Activated CD8-positive, alpha-beta memory T cell treated with anti-CD3 and anti-CD28 coated beads for 48 hours (primary cell): Measurements from ENCODE around the gene RPLP1.

Experiments
- DNase-seq, 3 experiments: peaks; one replicate each; pipeline ENCODE4 v3.0.0-alpha.2; 2020; ENCODE audit warnings: low read depth in 2 of 3, low spot score in 2 of 3

The RPLP1 gene

DNA sequence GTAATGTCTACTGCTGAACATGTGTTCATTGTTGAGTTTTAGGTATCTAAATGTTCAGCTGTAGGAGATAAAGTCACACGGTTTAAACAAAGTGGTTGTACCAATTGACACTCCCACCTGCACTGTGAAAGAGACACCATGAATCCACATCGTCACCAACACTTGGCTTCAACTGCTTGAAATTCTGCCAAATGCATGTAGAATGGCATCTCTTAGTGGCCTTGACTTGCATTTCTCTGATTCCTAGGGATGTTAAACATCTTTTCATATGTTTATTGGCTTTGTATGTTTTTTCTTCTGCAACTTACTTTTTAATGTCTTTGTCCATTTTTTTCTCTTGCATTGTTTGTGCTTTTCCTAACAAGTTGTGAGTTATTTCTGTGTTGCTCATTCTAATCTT is 43.4 kb downstream of the RPLP1 start:
- DNase-seq, result no peak

DNA sequence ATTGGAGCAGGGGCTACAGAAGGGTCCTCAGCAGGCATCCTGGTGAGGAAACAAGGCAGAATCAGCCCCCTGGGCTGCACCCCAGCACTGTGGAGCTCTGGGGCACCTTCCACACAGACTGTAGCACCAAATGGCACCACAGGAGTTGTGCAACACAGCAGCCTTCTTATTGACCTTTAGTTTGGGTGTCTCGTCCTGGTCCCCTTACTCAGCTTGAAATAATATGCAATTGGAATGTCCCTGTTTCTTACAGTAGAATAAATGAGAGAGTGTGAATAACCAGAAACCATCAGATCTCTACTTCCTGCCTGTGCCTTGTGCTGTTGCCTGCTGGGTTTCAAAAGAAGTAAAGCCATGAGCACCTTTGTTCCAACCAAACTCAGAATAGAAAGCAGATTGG is 44.5 kb downstream of the RPLP1 start:
- DNase-seq, result no peak

DNA sequence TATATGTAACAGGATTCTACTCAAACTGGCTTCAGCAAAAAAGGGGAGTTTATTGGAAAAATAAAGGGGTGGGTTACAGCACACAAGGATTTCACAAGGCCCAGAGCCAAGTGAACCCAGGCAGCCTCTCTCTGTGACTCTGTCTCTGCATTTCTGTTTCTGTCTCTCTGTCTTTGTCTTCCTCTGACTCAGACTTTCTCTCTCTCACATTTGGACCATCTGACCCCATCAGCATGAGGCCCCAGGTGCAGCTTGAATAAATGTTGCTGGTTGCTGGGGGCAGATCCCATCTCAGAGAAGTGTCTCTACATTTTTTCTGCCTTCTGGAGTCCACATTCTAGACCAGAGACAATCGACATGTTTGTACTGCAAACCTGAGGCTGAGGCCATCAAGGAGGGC is 45.0 kb downstream of the RPLP1 start:
- DNase-seq, result no peak

DNA sequence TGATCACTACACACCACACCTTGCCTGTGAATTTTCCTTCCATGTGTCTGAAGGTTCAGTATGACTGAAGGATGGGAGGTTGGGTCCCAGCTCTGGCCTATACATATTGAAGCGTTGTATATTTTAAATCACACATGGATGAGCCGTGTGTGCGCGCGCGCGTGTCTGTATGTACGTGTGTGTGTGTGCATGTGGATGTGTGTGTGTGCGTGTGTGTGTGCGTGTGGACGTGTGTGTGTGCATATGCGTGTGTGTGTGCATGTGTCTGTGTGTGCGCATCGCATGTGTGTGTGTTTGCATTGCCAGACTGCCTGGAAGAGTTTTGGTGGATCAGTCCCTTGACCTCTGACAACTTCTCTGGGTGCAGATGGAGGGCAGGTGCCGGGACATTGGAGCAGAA is 45.7 kb downstream of the RPLP1 start:
- no peak for DNase-seq

DNA sequence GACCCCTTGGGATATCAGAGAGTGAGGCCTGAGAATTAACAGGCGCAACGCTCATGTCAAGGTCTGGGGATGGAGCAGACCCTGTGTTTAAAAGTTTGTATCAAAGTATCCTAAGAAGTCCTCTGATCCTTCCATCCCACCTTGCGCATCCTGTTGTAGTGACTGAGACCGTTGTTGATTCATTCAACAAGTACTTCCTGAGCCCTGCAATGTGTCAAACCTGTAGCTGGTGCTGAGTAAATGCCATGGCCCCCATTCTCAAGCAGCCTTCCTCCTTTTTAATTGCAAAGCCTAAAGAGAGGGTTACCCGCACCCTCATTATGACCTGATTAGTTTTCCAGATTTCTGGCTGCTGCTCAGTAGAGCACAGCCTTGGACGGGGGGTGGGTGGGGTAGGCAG is 46.4 kb downstream of the RPLP1 start:
- no peak for DNase-seq

DNA sequence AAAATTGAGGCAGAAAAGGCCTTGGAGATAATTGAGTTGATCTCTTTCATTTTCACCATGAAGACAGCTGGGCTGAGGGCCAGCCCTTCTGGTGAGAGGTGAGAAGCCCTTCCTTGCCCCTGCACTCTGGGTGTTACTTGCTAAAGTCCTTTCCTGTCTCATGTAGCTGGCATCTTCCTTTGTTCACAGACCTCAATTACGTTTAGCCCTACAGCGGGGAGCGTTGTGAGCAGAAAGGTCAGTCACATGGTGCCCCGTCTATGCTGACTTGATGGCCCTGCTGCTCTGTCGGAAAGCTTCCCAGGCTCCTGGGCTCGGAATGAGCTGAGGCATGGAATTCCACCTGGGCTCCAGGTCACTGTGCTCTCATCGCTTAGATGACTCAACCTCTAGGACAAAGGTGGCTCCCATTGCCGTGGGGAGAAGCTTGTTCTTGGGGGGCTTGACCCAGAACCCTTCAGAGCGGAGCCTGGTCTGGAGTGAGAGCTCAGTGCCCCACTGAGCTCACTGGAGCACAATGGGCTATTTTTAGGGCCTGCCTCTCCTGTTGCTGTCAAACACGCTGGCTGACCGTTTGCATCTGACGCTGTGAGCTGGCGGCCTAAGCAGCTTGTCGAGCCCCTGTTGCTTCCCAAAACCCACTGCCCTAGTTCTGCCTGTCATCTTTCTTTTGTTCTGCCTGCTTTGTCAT is 47.0 kb downstream of the RPLP1 start:
- no peak for DNase-seq

DNA sequence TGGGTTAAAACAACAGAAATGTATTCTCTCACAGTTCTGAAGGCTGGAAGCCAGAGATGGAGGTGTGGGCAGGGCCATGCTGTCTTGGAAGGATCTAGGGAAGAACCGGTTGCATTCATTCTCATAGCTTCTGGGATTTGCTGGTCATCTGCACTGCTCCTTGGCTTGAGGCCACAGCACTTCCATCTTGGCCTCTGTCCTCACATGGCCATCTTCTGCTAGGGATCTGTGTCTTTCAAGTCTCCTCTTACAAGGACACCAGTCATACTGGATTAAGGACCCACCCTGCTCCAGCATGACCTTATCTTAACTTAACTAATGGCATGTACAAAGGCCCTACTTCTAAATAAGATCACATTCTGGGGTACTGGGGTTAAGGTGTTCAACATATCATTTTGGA is 47.7 kb downstream of the RPLP1 start:
- no peak for DNase-seq

DNA sequence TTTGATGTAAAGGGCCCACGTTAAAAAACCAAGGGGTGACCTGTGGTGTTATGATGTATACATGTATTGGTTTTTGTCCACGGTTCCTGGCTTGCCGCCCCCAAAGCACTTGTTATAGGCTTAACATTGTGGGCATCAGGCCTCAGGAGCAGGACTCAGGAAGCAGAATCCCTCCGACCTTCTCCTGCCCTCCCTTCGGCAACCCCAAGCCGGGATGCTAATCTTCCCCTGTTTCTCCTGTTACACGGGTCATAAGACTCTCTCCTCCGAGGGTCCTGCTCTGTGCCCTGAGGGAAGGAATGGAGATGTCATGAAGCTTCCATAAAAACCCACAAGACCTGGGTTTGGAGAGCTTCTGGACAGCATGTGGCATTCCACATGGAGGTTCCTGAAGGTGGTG is 48.8 kb downstream of the RPLP1 start:
- DNase-seq, result no peak

DNA sequence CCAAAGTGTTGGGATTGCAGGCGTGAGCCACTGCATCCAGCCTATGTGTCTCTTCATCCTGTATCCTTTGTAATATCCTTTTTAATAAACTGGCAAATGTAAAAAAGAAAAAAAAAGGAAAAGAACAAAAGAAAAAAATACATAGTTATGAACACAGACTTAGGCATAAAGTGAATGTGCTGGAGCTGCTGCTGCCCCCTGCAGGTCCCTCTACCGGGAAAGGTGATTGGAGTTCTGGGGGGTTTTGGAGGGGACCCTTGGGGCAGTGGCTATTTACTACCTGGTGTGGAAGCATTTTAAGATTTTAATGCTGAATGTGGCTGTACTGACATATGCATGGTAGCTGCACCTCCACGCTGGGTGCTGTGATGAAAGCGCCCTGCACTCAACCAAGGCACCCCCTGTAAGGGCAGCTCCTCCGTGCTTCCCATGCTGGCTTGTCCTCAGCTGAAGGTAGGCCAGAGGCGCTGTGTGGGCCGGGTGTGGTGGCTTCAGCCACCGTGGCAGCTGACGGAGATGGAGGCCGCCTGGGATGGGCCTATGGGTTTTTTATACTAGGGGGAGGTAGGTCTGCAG is 49.9 kb downstream of the RPLP1 start:
- no peak for DNase-seq

DNA sequence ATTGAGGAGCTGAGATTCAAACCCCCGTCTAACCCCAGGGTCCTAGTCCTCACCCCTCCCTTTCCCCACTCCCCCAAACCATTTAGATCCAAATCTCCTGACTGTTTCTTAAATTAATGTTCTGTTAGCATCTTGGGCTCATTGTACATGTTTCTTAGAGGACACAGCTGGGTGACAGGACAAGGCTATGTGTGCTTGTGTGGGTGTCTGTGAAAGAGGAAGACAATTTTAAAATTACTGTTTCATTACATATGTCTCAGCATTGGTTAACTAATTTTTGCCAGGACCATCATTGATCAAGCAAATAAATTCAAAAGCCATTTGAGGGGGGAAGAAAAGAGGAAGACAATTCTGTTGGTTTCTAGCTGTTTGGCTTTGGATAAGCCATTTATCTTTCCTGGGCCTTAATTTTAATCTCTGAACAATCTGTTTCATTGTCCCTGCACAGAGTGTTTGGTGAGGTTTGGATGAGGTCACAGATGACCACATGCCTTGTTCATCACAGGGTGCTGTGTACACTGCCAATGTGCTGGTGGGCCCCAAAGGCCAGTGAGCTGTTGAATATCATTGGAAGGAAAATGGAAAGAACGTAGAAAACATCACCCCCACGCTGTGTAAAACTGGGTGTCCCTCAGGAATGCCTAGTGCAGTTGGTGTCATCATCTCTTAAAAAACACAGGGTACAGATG is 51.9 kb downstream of the RPLP1 start:
- no peak for DNase-seq
